Measurements from ENCODE around the gene CMTM3. TPM values are rescaled to one million over a fixed set of nuclear protein-coding genes. Genes with fewer than 3 reads are reported as not detected.
"Not testable (repeated sequence)": the region's sequence is repeated elsewhere in the genome, so short reads cannot be mapped to it uniquely, and the experiment has no call there.

Gene CMTM3
- polyA plus RNA-seq, 3 donors: 5.4 to 59.5 (median 31.5) TPM

DNA sequence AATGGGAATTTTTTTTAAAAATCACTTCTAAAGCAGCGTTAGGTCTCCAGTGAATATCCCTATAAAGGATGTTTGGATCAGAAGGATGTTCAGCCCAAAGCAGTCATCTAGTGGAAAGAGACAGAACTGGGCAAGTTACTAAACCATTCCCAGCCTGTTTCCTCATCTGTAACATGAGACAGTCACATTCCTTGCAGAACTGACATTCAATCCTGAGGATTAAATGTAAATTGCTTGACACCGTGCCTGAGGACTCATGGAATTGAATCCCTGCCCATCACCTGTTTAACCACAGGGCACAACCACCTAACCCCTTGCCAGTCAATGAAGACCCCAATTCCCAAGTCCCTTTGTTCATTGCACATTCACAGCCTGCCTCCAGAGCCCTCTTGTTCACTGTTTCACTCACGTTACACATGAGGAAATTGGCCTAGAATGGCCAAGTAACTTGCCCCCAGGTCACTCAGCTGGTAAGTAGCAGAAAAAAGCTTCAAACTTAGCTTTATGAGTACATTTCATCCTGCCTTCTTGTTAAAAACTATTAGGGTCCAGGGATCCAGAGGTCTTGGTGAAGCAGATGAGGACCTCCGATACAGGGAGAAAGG lies 23.8 kb upstream of the CMTM3 start:
- H3K27ac ChIP-seq (ENCODE audit: low read depth, low read length): no peak overlapping the region
- WGBS, 3 donors: 75 to 84% (median 78%) methylated on average over 4 of the region's 4 CpGs

DNA sequence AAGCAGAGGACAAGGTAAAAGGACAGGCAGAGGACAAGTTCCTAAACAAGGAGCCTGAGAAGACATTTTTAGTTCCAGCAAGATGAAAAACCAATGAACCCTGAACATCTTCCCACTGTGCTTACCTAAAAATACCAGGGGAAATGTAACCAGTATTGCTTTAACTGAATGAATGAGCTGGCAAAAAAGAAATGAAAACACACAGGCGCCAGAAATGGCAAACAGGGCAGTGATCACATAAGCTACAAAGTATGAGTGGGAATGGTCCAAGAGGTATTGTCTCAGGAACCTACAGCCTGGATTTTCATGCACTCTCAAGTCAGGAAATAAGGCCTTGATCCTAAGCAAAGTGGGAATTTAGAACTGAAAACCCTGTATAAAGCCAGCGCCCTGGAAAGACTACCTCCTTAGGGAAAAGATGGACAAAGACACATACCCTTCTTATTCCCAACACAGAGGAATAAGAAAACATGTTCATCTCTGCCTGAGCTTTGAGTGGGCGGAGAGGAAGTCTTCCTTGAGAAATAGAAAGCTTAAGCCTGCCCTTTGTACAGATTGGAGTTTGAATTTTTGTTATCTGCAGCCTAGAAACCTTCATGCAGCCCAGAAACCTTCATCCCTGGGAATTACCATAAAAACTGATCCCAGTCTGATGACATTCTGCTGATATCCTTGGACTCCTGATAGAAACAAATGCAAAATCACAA lies 23.1 kb upstream of the CMTM3 start:
- no peak overlapping the region for H3K27ac ChIP-seq (ENCODE audit: low read depth, low read length)

GRCh38 chr16:66585481-66586239 lies 18.8 kb upstream of the CMTM3 start:
- WGBS, 3 donors: 36 to 75% (median 47%) methylated on average over 10 of the region's 10 CpGs
- no peak overlapping the region for H3K27ac ChIP-seq (ENCODE audit: low read depth, low read length)

More for the DNA sequence above, 23.1 kb upstream of the CMTM3 start:
- 69 to 78% (median 73%) methylated on average over 3 of the region's 3 CpGs for WGBS, 3 donors

DNA sequence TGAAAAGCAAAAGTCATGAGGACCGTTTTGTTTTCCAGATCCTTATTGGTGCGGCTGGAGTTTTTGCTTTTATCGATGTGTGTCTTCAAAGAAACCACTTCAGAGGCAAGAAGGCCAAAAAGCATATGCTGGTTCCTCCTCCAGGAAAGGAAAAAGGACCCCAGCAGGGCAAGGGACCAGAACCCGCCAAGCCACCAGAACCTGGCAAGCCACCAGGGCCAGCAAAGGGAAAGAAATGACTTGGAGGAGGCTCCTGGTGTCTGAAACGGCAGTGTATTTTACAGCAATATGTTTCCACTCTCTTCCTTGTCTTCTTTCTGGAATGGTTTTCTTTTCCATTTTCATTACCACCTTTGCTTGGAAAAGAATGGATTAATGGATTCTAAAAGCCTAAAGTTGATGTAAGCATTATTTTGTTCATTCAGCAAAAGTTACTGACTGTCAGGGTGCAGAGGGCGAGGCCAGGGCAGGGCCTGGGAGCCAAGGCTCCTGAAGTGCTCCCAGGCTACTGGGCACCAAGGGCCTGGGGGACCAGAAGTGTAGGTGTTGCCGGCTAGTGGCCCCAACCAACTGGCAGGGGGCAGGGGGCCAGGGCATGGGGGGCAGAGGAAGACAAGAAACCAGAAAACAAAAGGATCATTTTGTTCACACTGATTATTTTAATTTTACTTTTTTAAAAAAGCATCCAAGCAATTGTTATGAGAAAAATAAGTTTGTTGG lies 16.5 kb upstream of the CMTM3 start:
- no peak overlapping the region for H3K27ac ChIP-seq (ENCODE audit: low read depth, low read length)
- WGBS, 3 donors: 48 to 81% (median 48%) methylated on average over 7 of the region's 7 CpGs

GRCh38 chr16:66588981-66589713 lies 15.4 kb upstream of the CMTM3 start:
- 82 to 90% (median 85%) methylated on average over 8 of the region's 8 CpGs for WGBS, 3 donors
- H3K27ac ChIP-seq (ENCODE audit: low read depth, low read length): no peak overlapping the region

GRCh38 chr16:66590322-66590721 lies 14.2 kb upstream of the CMTM3 start:
- no peak overlapping the region for H3K27ac ChIP-seq (ENCODE audit: low read depth, low read length)
- 51 to 83% (median 66%) methylated on average over 8 of the region's 8 CpGs for WGBS, 3 donors

DNA sequence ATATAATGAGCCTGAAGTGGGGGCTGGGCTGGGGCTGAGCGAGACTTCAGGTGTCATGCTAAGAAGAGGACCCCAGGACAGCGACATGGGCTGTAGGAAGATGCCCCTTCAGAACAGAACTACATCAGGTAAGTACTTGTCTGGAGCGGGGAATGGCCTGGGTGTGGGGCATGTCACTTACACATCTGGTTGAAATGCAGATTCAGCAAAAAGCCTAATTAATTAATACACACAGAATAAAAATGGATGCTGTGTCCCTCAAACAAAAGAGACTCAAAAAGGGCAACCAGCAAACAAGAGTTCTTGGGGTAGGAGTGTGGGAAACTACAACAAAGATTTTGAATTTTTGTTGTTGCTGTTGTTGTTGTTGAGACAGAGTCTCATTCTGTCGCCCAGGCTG lies 13.5 kb upstream of the CMTM3 start:
- no peak overlapping the region for H3K27ac ChIP-seq (ENCODE audit: low read depth, low read length)
- 92 to 100% (median 94%) methylated on average over 4 of the region's 4 CpGs for WGBS, 3 donors

- no peak overlapping the region for H3K27ac ChIP-seq (ENCODE audit: low read depth, low read length)
- WGBS, 3 donors: 86 to 99% (median 86%) methylated on average over 3 of the region's 3 CpGs
These were observed 12.3 kb upstream of the CMTM3 start for GRCh38 chr16:66592241-66592640.

DNA sequence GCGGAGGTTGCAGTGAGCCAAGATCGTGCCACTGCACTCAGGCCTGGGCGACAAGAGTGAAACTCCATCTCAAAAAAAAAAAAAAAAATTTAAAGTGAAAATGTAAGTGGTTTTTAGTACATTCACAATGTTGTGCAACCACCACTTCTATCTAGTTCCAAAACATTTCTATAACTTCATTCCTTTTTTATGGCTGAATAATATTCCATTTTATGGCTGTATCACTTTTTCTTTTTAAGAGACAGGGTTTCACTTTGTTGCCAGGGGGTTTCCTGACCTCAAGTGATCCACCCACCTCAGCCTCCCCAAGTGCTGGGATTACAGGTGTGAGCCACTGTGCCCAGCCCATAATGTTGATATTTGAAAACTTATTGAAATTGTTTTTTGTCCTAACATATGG lies 11.7 kb upstream of the CMTM3 start:
- H3K27ac ChIP-seq (ENCODE audit: low read depth, low read length): no peak overlapping the region
- 98 to 100% (median 100%) methylated on average over 3 of the region's 3 CpGs for WGBS, 3 donors

DNA sequence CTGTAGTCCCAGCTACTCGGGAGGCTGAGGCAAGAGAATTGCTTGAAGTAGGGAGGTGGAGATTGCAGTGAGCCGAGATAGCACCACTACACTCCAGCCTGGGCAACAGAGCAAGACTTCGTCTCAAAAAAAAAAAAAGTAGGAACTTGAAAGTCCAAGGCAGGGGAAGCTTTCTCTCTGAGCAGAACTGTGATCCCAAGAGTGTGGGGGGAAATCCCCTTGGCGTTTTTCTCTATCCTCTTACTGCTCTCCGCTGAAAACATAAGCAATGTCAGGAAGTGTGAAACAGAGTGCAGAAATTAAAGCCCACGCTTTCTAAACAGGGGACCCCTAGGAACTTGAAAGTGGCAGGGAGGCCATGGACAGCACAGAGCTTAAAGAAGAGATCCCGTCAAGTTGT lies 9.8 kb upstream of the CMTM3 start:
- WGBS, 3 donors: 53 to 86% (median 57%) methylated on average over 7 of the region's 7 CpGs
- H3K27ac ChIP-seq (ENCODE audit: low read depth, low read length): no peak overlapping the region

DNA sequence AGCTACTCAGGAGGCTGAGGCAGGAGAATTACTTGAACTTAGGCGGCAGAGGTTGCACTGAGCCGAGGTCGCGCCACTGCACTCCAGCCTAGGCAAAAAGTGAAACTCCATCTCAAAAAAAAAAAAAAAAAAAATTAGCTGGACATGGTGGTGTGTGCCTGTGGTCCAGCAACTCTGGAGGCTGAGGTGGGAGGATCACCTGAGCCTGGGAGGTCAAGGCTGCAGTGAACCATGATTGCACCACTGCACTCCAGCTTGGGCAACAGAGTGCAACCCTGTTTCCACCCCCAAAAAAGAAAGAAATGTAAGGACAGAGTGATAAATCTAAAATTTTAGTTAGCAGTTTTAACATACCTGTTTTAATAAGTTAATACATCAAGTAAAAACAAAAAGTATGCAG lies 7.9 kb upstream of the CMTM3 start:
- H3K27ac ChIP-seq (ENCODE audit: low read depth, low read length): not testable (repeated sequence)
- 98 to 100% (median 100%) methylated on average over 4 of the region's 4 CpGs for whole genome bisulfite sequencing, 3 donors

DNA sequence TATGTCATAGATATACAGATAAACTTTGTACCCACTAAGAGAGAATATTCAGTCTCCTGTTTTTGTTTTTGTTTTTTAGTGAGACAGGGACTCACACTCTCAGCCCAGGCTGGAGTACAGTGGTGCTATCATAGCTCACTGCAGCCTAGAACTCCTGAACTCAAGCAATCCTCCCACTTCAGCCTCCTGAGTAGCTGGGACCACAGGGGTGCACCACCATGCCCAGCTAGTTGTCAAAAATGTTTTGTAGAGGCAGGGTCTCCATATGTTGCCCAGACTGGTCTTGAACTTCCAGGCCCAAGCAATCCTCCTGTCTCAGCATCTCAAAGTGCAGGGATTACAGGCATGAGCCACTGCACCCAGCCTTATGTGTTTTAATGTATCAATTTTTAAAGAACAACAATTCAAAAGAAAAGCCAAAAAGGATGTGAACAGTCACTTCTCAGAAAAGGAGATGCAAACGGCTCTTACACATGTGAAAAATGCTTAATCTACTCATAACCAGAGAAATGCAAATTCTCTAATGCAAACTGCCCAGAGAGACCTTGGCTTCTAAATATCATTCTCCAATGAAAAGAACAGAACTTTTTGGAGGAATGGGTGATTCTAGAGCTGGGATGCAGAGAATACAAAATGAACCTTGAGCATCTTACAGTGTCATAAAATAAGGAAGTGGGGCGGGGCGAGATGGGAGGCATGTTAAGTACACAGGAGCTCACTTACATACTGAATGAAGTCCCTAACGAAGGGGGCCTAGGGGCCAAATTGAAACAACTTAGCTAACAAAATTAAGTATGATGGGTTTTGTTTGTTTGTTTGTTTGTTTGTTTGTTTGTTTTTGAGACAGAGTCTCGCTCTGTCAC lies 7.3 kb upstream of the CMTM3 start:
- H3K27ac ChIP-seq (ENCODE audit: low read depth, low read length): no peak overlapping the region

DNA sequence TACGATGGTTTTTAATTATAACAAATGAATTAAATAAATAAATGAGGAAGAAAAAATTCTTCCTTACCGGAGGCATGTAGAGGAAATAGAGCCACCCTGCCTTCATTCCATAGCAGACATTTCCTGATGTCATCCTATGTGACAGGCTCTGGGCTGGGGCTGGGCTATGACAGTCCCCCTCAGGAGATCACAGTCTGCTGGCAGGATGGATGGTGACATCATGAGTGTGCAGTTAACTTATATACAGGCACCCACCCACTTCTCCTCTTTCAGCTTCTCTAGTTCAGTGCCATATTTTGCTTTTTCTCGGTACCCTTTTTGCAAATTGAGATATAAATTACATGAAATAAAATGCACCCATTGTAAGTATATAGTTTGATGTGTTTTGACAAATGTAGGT lies 6.4 kb upstream of the CMTM3 start:
- WGBS, 3 donors: 57 to 86% (median 59%) methylated on average over 3 of the region's 3 CpGs

More for the DNA sequence above, 7.3 kb upstream of the CMTM3 start:
- WGBS, 3 donors: 77 to 87% (median 80%) methylated on average over 5 of the region's 5 CpGs

DNA sequence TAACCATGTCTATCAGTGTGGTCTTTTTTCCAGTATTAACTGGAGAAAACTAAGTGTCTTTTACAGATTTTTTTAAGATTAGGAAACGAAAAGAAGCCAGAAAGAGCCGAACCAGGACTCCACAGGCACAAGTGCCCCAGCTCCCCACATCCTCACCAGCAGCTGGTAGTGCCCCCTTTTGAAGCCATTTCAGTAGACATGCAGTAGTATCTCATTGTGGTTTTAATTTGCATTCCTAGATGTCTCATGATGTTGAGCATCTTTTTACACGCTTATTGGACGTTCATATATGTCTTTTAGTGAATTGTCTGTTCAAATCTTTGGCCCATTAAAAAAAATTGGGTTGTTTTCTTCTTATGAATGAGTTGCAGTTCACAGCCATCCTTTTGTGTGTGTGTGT lies 4.8 kb upstream of the CMTM3 start:
- 89 to 94% (median 90%) methylated on average over 4 of the region's 4 CpGs for WGBS, 3 donors
- H3K27ac ChIP-seq (ENCODE audit: low read depth, low read length): no peak overlapping the region

More for the DNA sequence above, 6.4 kb upstream of the CMTM3 start:
- H3K27ac ChIP-seq (ENCODE audit: low read depth, low read length): no peak overlapping the region

DNA sequence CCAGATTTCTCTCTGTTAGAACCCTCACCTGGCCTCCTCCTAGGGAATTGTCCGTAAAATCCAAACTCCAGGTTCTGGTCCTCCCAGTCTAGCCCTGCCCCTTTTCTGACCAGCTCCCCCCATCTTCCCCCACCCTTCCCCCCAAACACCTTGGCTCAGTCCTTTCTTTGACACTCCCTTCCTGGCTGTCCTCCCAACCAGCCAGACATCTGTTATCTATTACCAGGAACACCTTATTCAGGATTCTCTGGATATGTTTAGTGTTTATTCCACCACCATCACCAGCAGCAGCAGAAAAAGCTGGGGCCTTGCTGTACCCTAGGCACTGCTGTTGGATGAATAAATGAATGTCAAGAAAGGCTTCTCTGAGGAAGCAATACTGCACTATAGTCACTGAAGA lies 4.0 kb upstream of the CMTM3 start:
- H3K27ac ChIP-seq (ENCODE audit: low read depth, low read length): no peak overlapping the region
- 100% methylated on average over 1 of the region's 1 CpG for WGBS, 3 donors

GRCh38 chr16:66601471-66601870 lies 3.0 kb upstream of the CMTM3 start:
- no peak overlapping the region for H3K27ac ChIP-seq (ENCODE audit: low read depth, low read length)
- 96 to 99% (median 98%) methylated on average over 5 of the region's 5 CpGs for WGBS, 3 donors

Data from adipose tissue (tissue), 3 donors.